GM21515 (cell line): Measurements from ENCODE around the gene GABBR1.

Experiments
- ATAC-seq: cut with Tn5 transposase; IDR thresholded peaks from one replicate; pipeline ENCODE4 v1.9.1; 2021; ENCODE audit not compliant: unreplicated experiment

The GABBR1 gene

GRCh38 chr6:29530671-29531310 is 102.2 kb downstream of the GABBR1 start:
- no peak for ATAC-seq

GRCh38 chr6:29529956-29530355 is 103.0 kb downstream of the GABBR1 start:
- ATAC-seq, result no peak

GRCh38 chr6:29528988-29529560 is 103.9 kb downstream of the GABBR1 start:
- ATAC-seq, result no peak

GRCh38 chr6:29528300-29528931 is 104.6 kb downstream of the GABBR1 start:
- no peak for ATAC-seq

- no peak for ATAC-seq
These were observed 105.4 kb downstream of the GABBR1 start for GRCh38 chr6:29527564-29527963.

GRCh38 chr6:29527126-29527525 is 105.9 kb downstream of the GABBR1 start:
- no peak for ATAC-seq

- no peak for ATAC-seq
These were observed 107.7 kb downstream of the GABBR1 start for GRCh38 chr6:29525311-29525639.

- ATAC-seq, result no peak
These were observed 108.3 kb downstream of the GABBR1 start for GRCh38 chr6:29524444-29525310.

GRCh38 chr6:29524044-29524443 is 108.9 kb downstream of the GABBR1 start:
- no peak for ATAC-seq

- no peak for ATAC-seq
These were observed 110.8 kb downstream of the GABBR1 start for GRCh38 chr6:29522227-29522626.

GRCh38 chr6:29521006-29521680 is 111.8 kb downstream of the GABBR1 start:
- ATAC-seq, result no peak

- ATAC-seq, result no peak
These were observed 112.8 kb downstream of the GABBR1 start for GRCh38 chr6:29520232-29520631.

- ATAC-seq, result no peak
These were observed 113.5 kb downstream of the GABBR1 start for GRCh38 chr6:29519291-29520010.

- ATAC-seq, result no peak
These were observed 115.1 kb downstream of the GABBR1 start for GRCh38 chr6:29517728-29518440.

- no peak for ATAC-seq
These were observed 115.7 kb downstream of the GABBR1 start for GRCh38 chr6:29517245-29517644.

- ATAC-seq, result no peak
These were observed 116.9 kb downstream of the GABBR1 start for GRCh38 chr6:29516108-29516507.

- ATAC-seq, result no peak
These were observed 122.2 kb downstream of the GABBR1 start for GRCh38 chr6:29510746-29511300.

GRCh38 chr6:29510202-29510601 is 122.8 kb downstream of the GABBR1 start:
- ATAC-seq, result no peak
